ENCODE data around the gene LRBA.

DNA sequence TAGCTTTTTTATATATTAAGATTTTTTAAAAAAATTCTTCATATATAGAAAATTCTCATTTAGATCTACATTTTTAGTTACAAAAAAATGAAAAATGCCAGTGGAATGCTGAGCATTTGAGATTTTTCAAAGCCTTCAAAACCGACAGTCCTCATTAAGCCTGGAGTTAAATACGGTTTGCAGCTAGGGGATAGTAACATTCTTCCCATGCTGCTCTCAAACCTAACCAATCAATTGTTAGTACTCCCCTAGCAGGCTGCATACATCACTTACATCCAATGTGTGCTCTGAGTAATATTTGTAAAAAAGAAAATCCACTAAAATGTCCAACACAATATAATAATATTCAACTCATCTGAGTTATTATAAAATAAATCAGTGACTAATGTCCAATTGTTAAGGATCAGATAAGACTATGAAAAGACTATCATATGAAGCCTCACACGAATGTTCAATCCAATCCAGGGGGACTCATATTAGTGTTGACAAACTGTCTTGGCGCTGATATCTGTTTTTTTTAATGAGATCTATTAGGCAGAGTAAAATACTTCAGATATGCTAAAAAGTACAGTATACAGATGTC lies 660.8 kb downstream of the LRBA start:
- no peak for TF ChIP-seq NFIC (IDR thresholded peaks at IDR 0.05)
- no peak for TF ChIP-seq ELF4 (CRISPR knock-in tag; IDR thresholded peaks at IDR 0.05)
- TF ChIP-seq IRF2 (CRISPR knock-in tag; IDR thresholded peaks at IDR 0.05), result no peak
- TF ChIP-seq SETDB1 (IDR thresholded peaks at IDR 0.05; ENCODE audit: low read length), result no peak
- no peak for TF ChIP-seq SMC3 (conservative IDR thresholded peaks at IDR 0.05; ENCODE audit: insufficient read depth, low read depth, low read length)
- TF ChIP-seq ZNF707 (CRISPR knock-in tag; conservative IDR thresholded peaks at IDR 0.05), result no peak
- no peak for TF ChIP-seq ZBTB1 (CRISPR knock-in tag; IDR thresholded peaks at IDR 0.05; ENCODE audit: borderline replicate concordance, low read depth)
- no peak for TF ChIP-seq TEAD2 (tag; IDR thresholded peaks at IDR 0.05)
- TF ChIP-seq SP2 (IDR thresholded peaks at IDR 0.05; ENCODE audit: extremely low read depth, low read depth, low read length, poor library complexity, severe bottlenecking), result no peak
- no peak for TF ChIP-seq ESRRA (IDR thresholded peaks at IDR 0.05; ENCODE audit: borderline replicate concordance, low read depth)
- no peak for TF ChIP-seq GABPA (tag; conservative IDR thresholded peaks at IDR 0.05; ENCODE audit: low read depth)
- TF ChIP-seq, protein P1, sequence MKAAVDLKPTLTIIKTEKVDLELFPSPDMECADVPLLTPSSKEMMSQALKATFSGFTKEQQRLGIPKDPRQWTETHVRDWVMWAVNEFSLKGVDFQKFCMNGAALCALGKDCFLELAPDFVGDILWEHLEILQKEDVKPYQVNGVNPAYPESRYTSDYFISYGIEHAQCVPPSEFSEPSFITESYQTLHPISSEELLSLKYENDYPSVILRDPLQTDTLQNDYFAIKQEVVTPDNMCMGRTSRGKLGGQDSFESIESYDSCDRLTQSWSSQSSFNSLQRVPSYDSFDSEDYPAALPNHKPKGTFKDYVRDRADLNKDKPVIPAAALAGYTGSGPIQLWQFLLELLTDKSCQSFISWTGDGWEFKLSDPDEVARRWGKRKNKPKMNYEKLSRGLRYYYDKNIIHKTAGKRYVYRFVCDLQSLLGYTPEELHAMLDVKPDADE (conservative IDR thresholded peaks at IDR 0.05; ENCODE audit: control insufficient read depth, low read depth, low read length), result no peak

Data from K562 (cell line).